ENCODE results near the gene DPP8. TPM values are rescaled to one million over a fixed set of nuclear protein-coding genes. Genes with fewer than 3 reads are reported as not detected.

The DPP8 gene
- total RNA-seq: 27.2 and 30.8 TPM in 2 replicates

DNA sequence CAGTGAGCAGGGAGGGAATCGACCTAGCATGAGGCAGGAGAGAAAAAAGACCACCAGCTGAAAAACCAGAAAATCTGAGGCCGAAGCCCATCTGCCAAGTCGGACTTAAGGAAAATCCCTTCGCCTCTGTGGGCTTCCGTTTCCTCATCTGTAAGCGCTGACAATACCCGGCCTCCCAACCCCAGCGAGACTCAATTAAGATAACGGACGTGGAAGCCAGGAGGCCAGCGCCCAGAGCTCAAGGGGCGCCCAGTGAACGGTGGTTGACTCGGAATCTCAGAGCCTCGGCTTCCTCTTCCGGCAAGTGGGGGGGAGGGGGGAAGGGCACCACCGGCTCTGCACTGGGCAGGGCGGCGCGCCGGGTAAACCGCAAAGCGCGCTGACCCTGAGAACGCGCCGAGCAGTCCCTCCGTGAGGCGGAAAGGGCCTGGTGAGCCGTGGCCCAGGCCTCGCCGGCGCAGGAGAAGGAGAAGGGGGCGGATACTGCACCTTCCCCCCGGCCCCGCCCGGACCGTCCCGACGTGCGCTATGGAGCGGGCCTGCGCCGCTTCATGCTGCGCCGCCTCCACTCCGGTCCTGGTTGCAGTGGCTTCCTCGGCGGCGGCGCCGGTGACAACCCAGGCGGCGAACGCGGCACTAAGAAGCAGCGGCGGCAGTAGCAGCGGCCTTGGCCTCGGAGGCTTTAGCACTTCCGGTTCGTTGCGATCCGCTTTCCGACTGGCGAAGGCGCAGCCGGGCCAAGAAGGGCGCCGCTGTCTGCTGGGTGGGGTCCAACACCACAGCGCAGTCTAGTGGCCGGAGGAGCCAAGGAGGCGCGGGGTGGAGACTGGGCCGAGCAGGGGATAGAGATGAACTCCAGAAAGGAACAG lies at the start of gene DPP8:
Gene DPP8 (minus strand): TSS at position 693 of the 869 bp plus-strand sequence. CDS start 5,136 bp downstream, outside the sequence.
- Histone ChIP-seq H3K27me3 (ENCODE audit: control insufficient read depth, insufficient read depth, low read length) (no peaks in the 10 kb centered on the region), H3K36me3 (ENCODE audit: control insufficient read depth, insufficient read depth, low read length) (no peaks in the 10 kb centered on the region), H3K4me3 (ENCODE audit: low read depth, low read length) (peak within 1 kb of the TSS; percentile 98)
- peak; percentile 61 for DNase-seq (ENCODE audit: low read depth)
- TF ChIP-seq, protein P1, sequence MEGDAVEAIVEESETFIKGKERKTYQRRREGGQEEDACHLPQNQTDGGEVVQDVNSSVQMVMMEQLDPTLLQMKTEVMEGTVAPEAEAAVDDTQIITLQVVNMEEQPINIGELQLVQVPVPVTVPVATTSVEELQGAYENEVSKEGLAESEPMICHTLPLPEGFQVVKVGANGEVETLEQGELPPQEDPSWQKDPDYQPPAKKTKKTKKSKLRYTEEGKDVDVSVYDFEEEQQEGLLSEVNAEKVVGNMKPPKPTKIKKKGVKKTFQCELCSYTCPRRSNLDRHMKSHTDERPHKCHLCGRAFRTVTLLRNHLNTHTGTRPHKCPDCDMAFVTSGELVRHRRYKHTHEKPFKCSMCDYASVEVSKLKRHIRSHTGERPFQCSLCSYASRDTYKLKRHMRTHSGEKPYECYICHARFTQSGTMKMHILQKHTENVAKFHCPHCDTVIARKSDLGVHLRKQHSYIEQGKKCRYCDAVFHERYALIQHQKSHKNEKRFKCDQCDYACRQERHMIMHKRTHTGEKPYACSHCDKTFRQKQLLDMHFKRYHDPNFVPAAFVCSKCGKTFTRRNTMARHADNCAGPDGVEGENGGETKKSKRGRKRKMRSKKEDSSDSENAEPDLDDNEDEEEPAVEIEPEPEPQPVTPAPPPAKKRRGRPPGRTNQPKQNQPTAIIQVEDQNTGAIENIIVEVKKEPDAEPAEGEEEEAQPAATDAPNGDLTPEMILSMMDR (IDR thresholded peaks at IDR 0.05; ENCODE audit: insufficient read depth, low read length, poor library complexity, severe bottlenecking): peak; percentile 97

DNA sequence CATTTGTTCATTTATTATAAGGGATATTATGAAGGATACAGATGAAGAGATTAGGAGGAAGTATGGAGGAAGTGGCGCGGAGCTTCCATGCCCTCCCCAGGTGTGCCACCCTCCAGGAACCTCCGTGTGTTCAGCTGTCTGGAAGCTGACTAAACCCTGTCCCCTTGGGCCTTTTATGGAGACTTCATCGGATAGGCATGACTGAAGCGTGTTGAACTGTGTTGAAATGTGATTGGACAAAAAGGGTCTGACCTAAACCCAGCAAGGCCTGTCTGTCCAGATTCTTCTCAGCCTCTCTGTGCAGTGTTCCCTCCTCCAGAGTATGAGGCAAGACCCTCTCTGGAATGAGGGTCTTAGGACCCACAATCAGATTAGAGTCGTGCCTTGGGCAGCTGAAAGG lies 44.4 kb upstream of the DPP8 start:
- peak; percentile 41 for DNase-seq (ENCODE audit: low read depth)
- TF ChIP-seq, protein P1 (IDR thresholded peaks at IDR 0.05; ENCODE audit: insufficient read depth, low read length, poor library complexity, severe bottlenecking): no peak
- Histone ChIP-seq H3K27me3 (ENCODE audit: control insufficient read depth, insufficient read depth, low read length) (no peaks in the 10 kb centered on the region), H3K36me3 (ENCODE audit: control insufficient read depth, insufficient read depth, low read length) (peaks cover 3% of the 10 kb centered on the region), H3K4me3 (ENCODE audit: low read depth, low read length) (no peak overlapping the region)

GRCh38 chr15:65559941-65560340 lies 42.5 kb upstream of the DPP8 start:
- Histone ChIP-seq H3K4me3 (ENCODE audit: low read depth, low read length) (no peak overlapping the region), H3K36me3 (ENCODE audit: control insufficient read depth, insufficient read depth, low read length) (peaks cover 3% of the 10 kb centered on the region), H3K27me3 (ENCODE audit: control insufficient read depth, insufficient read depth, low read length) (no peaks in the 10 kb centered on the region)
- no peak for DNase-seq (ENCODE audit: low read depth)
- TF ChIP-seq, protein P1 (IDR thresholded peaks at IDR 0.05; ENCODE audit: insufficient read depth, low read length, poor library complexity, severe bottlenecking): no peak

GRCh38 chr15:65558997-65559760 lies 41.7 kb upstream of the DPP8 start:
- TF ChIP-seq, protein P1 (IDR thresholded peaks at IDR 0.05; ENCODE audit: insufficient read depth, low read length, poor library complexity, severe bottlenecking): no peak
- Histone ChIP-seq H3K4me3 (ENCODE audit: low read depth, low read length) (no peak overlapping the region), H3K27me3 (ENCODE audit: control insufficient read depth, insufficient read depth, low read length) (no peaks in the 10 kb centered on the region), H3K36me3 (ENCODE audit: control insufficient read depth, insufficient read depth, low read length) (peaks cover 3% of the 10 kb centered on the region)
- DNase-seq (ENCODE audit: low read depth): no peak

DNA sequence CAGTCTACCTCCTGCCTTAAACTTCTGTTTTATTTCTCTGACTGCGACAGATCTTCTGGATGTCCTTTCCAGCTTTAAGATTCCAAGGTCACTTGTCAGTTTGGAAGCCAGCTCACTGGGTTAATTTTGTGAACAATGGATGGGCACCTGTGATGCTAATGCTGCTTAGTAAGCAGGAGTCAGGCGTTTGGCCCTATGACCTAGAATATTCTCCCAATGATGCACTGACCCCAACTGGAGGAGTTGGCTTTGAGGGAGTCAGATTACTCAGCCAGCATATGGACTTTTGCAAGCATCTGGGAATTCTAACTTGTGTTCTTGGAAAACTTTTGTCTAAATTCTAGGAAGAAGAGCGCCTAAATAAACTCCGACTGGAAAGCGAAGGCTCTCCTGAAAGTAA lies 40.8 kb upstream of the DPP8 start:
- TF ChIP-seq, protein P1 (IDR thresholded peaks at IDR 0.05; ENCODE audit: insufficient read depth, low read length, poor library complexity, severe bottlenecking): no peak
- Histone ChIP-seq H3K36me3 (ENCODE audit: control insufficient read depth, insufficient read depth, low read length) (peaks cover 3% of the 10 kb centered on the region), H3K4me3 (ENCODE audit: low read depth, low read length) (no peak overlapping the region), H3K27me3 (ENCODE audit: control insufficient read depth, insufficient read depth, low read length) (no peaks in the 10 kb centered on the region)
- peak; percentile 19 for DNase-seq (ENCODE audit: low read depth)

Data from kidney epithelial cell (primary cell).